GM21529 (cell line): Measurements from ENCODE around the gene MAML3.

ENCODE experiments used
- ATAC-seq: cut with Tn5 transposase; IDR thresholded peaks from one replicate; pipeline ENCODE4 v1.9.1; 2021; ENCODE audit not compliant: unreplicated experiment

The MAML3 gene

GRCh38 chr4:140156529-140157171, 2.7 kb upstream of the MAML3 start:
- peak; percentile 64 for ATAC-seq

GRCh38 chr4:140154572-140154891, 548 bp upstream of the MAML3 start:
- no peak for ATAC-seq

- ATAC-seq, result no peak
These were observed 616 bp downstream of the MAML3 start for GRCh38 chr4:140153419-140153717.

GRCh38 chr4:140152751-140153418, 1.1 kb downstream of the MAML3 start:
- ATAC-seq, result no peak

- no peak for ATAC-seq
These were observed 1.8 kb downstream of the MAML3 start for GRCh38 chr4:140152013-140152703.

- ATAC-seq, result no peak
These were observed 2.3 kb downstream of the MAML3 start for GRCh38 chr4:140151699-140152012.

GRCh38 chr4:140150886-140151698, 2.9 kb downstream of the MAML3 start:
- ATAC-seq, result no peak

GRCh38 chr4:140150636-140150885, 3.4 kb downstream of the MAML3 start:
- no peak for ATAC-seq

- ATAC-seq, result no peak
These were observed 3.9 kb downstream of the MAML3 start for GRCh38 chr4:140149846-140150635.

- ATAC-seq, result no peak
These were observed 9.9 kb downstream of the MAML3 start for GRCh38 chr4:140144050-140144449.

GRCh38 chr4:140141210-140141835, 12.7 kb downstream of the MAML3 start:
- no peak for ATAC-seq

- ATAC-seq, result no peak
These were observed 13.4 kb downstream of the MAML3 start for GRCh38 chr4:140140566-140140965.

- no peak for ATAC-seq
These were observed 15.6 kb downstream of the MAML3 start for GRCh38 chr4:140138428-140138827.

- ATAC-seq, result no peak
These were observed 16.3 kb downstream of the MAML3 start for GRCh38 chr4:140137671-140138070.

- no peak for ATAC-seq
These were observed 17.5 kb downstream of the MAML3 start for GRCh38 chr4:140136509-140136908.

GRCh38 chr4:140135529-140136088, 18.4 kb downstream of the MAML3 start:
- ATAC-seq, result no peak

GRCh38 chr4:140134746-140135425, 19.1 kb downstream of the MAML3 start:
- ATAC-seq, result no peak

- no peak for ATAC-seq
These were observed 20.4 kb downstream of the MAML3 start for GRCh38 chr4:140133576-140133975.

GRCh38 chr4:140131675-140132229, 22.2 kb downstream of the MAML3 start:
- no peak for ATAC-seq

- ATAC-seq, result no peak
These were observed 23.3 kb downstream of the MAML3 start for GRCh38 chr4:140130677-140131076.
